GM18520 (cell line): ENCODE data around the gene PDE6C.

Source experiments
- ATAC-seq: cut with Tn5 transposase; IDR thresholded peaks from one replicate; pipeline ENCODE4 v1.9.1; 2021; ENCODE audit not compliant: unreplicated experiment

Gene PDE6C

DNA sequence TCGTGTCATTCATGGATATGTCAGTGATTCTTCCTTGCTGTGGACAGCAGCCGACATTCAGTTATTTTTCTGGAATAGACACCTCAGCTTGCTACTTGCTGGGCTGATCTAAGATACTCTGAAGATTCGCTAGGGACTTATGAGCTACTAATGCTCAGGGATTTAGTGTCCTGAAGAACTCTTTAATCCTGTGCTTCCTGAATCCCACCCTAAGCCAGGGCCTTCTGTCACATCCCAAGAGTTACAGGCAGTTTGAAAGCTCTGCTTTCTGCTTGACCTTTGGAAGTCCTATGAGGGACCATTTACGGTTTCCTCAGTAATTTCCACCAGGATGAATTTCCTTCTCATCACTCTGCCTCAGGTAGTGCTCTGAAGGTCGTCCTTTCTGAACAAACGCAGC lies at the start of gene PDE6C:
Gene PDE6C, plus strand, starts transcription at position 227 of the 400 bp plus-strand sequence. CDS start 189 bp downstream, outside the sequence.
- ATAC-seq, result no peak

DNA sequence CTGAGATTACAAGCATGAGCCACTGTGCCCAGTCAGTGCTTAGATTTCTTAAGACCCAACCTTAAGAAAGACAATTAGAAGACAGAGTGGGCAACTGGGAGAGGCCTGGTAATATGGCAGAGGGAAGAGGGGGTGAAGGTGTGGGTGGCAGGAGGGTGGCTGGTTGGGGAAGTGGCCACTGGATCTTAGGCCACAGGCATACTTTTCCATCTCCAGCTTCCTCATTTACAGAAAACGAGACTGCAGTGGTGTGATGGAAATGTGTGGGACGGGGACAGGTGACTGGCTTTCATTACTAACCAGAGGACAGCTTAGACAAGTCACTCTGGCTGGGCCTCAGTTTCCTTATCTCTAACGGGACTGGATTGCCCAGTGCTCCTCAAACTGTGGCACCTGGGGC lies 46.9 kb upstream of the PDE6C start:
- no peak for ATAC-seq

DNA sequence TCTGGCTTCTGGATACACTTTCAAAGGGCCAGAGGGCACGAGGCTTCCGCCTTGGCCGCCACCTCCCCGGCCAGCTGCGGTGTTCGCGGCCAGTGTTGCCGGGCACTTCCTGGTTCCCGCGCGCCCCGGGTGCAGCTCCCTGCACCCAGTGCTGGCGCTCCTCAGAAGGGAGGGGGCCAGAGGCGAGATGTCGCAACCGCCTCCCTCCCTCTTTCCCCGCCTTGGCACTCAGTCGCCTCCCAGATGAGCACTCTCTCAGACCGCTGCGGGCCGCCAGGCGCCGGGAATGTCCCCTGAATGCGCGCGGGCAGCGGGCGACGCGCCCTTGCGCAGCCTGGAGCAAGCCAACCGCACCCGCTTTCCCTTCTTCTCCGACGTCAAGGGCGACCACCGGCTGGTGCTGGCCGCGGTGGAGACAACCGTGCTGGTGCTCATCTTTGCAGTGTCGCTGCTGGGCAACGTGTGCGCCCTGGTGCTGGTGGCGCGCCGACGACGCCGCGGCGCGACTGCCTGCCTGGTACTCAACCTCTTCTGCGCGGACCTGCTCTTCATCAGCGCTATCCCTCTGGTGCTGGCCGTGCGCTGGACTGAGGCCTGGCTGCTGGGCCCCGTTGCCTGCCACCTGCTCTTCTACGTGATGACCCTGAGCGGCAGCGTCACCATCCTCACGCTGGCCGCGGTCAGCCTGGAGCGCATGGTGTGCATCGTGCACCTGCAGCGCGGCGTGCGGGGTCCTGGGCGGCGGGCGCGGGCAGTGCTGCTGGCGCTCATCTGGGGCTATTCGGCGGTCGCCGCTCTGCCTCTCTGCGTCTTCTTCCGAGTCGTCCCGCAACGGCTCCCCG lies 45.7 kb upstream of the PDE6C start, which contains the start of gene FFAR4:
Gene FFAR4, plus strand, starts transcription at position 231 of the 842 bp plus-strand sequence. Its CDS starts 56 bp downstream, at position 287.
- no peak for ATAC-seq

DNA sequence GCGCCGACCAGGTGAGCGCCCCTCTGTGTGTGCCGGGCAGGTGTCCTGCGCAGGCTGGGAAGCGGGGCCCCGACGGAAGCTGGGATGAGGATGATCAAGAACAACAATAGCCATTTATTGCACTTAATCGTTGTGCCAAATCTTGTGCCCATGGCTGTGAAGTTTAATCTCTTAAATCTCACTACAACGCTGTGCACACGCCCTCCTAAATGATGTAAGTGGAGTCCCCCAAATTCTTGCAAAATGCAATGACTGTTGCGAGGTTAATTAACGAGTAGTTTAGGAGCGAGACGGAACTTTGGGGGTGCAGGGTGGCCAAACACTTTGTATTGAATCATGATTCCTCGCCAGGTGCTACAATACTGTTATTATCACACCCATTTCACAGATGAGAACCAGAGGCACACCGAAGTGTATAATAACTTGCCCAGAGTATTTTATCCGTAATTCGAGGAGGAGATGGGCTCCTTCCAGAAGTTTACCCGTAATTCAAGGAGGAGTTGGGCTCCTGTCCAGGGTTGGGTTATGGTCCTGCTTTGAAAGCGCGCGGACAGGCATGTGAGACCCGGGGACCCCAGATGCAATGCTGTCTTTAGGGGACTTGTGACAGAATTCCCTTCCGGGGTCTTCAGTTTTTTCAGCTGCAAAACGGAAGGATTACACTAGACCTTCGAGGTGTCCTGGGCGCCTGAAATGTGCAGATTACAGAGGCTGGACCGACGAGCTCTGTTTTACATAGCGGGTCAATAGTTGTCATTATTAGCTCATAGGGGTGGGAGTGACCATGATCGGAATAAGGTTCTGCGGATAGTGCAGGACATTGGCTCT lies 44.8 kb upstream of the PDE6C start:
- ATAC-seq, result no peak

DNA sequence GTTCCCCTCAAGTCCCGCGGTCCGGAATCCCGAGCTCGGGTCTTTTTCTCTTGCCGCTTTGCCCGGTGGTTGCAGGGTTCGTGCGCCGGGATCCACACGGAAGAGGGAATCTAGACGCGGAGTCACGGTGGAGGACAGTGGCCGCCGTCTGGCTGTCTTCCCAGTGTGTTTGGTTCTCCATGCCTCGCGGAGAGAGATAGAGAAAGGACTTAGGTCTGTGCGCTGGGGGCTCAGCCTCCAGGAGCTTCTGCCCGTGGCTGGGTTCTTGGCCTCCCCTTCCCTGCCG lies 44.3 kb upstream of the PDE6C start:
- ATAC-seq, result no peak

DNA sequence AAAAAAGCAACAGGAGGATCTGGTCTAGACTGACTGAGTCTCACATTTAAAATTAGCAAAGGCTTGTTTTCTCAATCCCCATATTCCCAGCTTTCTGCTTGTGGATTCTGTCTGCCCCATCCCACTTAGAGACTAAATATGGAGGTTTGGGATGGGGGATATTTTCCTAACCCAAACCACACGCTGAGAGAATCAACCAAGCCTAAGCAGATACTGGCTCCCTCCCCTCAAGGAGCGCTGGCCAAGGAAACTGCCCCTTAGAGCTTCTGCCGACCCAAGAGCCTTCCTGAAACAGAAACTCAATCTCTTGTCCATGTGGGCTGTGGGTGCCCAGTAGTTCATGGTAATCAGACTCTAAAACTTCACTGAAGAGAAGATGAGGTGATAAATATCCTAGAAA lies 42.0 kb upstream of the PDE6C start:
- ATAC-seq, result no peak

DNA sequence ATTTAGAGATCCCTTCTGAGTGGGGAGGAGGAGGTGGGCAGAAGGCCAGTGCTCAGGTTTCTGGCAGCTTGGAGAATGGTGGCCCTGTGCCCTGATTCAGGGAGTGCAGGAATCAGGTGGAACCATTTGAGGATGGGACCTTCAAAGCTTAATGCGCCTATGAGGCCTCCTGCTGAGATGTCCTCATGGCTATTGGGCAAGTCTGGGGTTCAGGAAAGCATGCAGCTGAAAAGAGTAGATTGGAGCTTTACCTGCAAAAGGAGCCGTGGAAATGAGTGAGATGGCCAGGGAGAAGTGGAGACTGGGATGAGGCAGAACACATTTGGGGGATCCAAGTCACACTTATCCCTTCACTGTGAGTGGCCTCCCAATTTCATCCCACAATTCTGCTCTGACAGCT lies 39.7 kb upstream of the PDE6C start:
- ATAC-seq, result no peak

DNA sequence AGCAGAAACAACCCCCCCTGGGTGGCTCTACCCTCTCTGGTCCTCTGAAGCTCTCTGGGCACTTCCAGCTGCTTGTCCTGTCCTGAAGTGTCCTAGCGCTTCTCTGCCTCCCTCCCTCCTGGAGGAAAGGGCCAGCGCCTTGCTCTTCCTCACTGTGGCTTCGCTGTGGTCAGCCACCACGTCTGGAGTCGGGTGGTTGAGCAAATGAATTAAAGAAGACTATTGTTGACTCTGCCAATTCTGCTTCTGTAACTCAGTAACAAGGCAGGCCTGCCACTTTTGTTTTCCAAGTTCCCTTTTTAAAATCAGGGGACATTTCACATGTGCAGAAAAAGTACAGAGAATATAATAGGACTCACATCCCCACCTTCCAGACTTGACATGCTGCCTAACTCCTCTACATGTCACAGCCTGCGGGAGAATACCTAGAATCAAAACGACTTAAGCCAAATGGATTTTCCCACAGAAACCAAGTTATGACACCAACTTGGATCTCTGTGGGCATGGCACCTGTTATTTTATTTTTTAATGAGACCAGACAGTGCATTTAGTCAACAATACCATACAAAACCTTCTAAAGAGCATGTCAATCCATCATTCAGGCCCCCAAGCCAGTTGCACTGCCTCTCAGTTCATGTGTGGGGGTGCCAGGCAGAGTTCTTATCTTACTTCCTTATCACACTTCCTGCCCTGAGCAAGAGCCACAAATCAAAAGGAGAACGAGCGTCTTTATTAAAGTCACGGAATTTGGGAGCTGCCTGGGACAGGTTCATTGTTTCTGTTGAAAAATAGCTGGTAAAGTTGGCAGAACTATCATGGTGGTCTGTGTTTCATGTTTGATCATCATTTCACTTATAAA lies 39.1 kb upstream of the PDE6C start:
- ATAC-seq, result no peak

DNA sequence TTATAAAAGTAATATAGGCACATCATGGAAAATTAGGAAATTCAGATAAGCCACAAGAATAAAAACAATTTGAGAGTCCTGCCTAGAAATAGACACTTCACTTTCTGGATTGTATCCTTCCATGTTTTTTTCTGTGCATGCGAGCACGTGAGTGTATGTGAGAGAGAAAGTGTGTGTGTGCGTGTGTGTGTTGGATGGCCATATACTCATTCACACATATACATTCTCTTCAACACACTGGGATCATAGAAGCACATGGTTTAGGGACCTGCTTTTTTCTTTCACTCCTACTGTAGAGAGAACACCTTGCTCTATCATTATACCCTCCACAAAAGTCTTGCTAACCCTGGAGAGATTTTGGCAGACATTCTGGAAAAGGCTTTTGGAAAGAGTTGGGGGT lies 38.4 kb upstream of the PDE6C start:
- ATAC-seq, result no peak

DNA sequence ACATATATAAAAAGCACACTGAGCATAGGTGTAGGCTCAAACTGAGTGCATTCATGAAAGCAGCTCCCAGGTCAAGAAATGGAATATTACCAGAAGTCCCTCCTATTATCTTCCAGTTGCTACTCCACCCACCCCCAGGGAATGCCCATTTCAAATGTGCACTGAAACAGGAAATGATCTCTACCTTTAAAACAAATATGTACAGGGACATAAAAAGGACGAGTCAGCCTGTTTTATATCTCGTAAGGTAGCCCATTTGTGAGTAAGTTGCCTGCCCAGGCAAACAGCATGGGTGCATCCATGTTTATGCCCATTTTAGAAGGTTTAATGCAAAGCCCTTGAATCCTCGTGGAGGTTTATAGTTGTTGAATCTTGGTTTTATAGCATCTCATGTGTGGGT lies 35.4 kb upstream of the PDE6C start:
- no peak for ATAC-seq

DNA sequence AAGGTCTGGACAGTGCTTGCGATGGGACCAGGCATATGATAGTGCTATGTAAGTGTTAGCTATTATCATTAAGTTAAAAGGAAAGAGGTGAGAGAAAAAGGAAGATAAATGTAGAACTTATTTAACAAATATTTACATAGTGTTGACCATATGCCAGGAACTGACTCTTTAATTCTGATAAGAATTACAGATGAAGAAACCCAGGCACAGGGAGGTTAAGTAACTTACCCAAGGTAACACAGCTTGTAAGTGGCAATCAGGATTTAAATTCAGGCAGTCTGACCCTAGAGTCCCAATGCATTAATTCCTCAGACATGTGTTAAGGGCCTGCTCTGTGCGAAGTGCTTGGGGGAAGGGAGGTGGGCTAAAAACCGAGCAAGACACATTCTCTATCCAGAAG lies 34.8 kb upstream of the PDE6C start:
- no peak for ATAC-seq

DNA sequence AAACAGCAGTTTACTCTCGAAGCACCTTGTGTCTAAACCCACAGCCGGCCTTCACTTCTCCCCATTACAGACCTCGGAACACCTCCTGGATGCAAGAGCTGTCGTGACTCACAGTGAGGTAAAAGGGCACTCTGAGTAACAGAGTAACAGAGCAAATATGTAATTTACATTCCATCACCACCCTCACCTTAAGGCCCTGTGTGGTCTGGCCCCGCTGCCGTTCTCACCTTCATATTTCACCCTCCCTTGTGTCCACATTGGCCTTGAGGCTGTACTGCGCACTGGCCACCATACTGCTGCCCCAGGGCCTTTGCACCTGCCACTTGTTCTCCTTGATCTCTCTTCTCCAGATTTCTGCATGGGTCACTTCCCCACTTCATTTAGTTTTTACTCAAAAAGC lies 33.2 kb upstream of the PDE6C start:
- no peak for ATAC-seq

DNA sequence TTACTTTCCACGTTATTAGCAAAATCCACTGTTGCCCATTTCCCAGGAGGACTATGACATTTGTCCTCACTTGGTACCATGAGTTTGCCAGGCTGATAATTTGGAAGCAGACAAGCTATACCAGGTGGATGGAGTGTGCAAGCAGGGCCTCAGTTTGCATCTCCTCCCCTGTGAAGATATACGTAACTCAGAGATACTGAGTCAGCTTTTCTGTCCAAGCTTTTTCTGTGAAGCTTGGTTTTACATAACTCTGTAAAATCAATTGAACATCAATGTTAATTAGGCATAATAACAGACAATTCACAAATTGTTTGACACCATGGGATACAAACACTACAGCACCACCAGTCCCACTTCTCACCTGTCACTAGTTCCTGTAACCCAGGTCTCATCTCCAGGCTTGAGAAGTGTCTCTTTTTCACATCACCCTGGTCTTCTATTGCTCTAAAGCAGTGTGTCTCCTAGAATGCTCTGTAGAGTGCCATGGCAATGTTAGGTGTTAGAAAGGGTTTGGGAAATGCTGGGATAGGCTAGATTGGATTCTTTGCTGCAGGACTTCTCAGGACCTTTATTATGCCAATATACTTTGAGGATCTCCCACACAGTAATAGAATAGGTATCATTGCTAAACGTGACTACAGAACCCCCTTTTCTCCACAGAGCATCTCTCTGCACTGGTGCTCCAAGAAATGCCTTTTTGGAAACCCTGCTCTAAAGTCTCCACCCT lies 32.2 kb upstream of the PDE6C start:
- ATAC-seq, result no peak

DNA sequence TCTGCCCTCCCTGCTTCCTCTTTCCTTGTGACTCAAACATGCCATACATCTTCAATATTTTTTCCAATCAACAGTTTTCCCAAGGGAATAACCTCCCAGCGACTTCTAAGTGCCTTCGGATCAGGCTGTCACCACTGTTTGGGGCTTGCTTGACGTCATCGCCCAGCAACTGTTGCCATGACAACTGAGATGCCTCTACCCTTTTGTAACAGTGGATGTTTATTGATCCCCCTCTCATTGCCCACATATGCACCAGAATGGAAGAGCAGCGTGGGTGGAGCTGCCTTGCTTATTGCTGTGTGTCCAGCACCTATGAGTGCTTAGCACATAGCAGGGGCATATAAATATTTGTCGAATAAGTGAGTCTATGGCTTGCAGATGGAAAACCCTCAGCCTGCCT lies 31.5 kb upstream of the PDE6C start:
- ATAC-seq, result no peak

DNA sequence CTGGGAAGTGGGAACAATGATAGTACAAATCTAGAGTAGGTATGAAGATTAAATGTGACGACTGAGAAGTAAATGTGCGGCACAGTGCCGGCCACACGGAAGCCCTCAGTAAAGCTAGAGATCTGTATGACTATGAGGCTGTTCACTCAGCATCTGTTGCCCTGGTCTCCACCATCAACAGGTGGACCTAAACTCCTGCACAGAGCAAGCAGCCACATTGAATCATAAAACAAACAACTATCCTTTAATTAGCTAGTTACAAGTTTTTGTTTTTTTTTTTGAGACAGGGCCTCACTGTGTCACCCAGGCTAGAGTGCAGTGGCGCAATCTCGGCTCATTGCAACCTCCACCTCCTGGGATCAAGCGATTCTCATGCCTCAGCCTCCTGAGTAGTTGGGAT lies 27.9 kb upstream of the PDE6C start:
- ATAC-seq, result no peak

DNA sequence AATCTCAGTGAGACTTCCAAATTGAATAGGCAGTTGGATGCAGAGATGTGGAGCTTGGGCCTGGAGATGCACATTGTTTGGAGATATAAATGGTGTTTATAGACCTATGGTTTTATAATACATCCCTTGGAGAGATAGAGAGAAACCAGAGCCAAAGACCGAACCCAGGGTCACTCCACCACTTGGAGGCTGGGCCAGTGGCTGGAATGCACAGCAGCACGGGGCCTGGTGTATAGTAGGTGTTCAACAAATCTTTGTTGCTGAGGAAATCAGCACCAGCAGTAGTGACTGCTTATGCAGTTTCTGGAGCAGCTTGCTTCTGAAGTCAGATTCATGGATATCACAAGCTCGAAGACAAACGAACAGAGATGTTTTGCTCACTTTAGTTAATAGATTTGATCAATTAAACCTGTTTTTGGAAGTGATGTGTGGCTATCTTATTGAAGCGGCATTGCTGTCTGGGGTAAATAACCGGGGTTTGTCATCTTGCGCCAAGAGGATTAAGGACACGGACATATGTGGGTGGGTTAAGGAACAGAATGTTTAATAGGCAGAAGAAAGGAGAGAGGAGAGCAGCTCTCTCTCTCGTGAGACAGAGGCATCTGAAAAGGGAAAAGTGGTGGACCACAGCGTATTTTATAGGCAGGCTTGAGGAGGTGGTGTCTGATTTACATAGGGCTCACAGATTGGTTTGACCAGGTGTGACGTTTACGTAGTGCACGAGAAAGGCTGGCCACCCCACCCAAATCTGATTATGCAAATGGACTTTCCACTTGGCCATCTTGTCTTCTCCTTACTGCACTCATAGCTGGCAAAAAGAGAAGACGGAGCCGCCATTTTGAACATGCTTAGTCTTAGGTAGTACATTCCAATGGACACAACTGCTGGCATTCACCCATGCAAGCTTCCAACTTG lies 22.4 kb upstream of the PDE6C start:
- no peak for ATAC-seq

DNA sequence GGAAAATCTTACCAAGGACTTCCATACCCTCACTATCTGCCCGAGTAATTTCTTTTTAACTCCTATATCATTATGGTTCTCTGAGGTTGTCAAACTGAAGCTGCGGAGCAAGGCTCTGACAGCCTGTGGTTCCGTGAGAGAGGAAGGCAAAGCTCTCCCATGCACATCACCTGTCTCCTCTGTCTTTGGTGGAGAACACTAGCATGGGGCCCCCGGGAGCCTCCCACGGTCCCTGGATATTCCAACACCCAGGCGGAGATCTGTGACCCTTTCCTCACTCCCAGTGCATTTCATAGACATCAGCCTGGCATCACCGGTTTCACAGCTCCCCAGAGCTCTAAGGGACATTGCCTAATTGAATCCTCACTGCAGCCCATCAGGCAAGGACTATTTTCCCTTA lies 21.7 kb upstream of the PDE6C start:
- no peak for ATAC-seq

DNA sequence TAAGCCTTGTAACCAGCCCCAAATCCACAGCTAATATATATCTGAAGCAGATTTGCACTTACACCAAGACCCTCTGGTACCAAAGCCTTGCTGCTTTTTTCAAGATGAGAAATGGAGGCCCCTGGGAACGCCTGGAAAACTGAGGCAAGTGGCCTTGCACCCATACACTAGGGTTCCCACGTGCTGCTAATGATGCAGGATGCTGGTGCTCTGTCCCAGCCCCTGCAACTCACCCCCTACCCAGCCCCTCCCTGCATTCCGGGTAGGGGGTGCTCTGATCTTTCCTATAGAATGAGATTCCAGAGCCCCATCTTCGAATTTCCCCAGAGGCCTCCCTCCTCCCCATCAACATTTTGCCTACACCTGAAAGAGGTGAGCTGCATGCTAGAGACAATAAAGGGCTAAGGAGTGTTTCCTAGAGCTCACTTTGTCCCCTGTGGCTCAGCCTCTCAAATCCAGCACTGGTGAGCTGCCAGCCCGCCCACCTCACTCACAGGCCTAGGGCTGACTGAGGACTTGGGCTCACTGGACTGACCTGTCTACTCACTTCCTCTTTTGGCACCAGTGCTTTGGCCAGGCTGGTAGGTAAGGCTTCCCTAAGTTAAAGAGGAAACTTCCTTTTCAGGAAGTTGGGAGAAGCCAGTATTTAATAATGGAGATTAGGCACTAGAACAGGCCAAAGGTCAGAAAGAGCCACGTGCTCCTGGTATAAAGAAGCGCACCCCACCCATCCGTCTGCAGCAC lies 21.1 kb upstream of the PDE6C start:
- ATAC-seq, result no peak

DNA sequence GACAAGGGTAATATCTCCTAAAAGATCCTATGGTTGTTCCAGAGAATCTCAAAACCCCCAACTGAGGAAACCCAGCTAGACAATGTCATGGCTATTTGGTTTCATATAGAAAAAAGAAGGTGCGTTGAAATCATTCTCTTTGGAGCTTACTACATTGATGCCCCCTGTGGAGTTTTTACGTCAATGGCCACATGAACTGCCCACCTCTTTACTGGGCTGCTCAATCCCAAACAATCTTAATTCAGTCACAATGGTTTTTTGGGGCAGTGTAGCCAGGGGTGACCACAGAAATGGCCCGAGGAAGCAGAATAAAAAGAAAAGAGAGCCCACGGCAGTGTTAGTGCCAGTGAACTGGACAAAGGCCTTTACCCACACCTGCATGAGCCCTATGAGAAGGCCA lies 19.1 kb upstream of the PDE6C start:
- no peak for ATAC-seq
